HuH-7.5 (cell line): ENCODE measurements around the gene CCDC57.
"Not testable (repeated sequence)": the region's sequence is repeated elsewhere in the genome, so short reads cannot be mapped to it uniquely, and the experiment has no call there.

Experiments
- DNase-seq: peaks from one replicate; pipeline ENCODE4 v3.0.0; 2011; ENCODE audit warnings: low spot score

The CCDC57 gene

GRCh38 chr17:82212331-82213250 is at the start of gene CCDC57:
Gene CCDC57 (minus strand): TSS chr17:82212842. CDS start chr17:82201944, 10,898 bp downstream.
- peak; percentile 88 for DNase-seq

GRCh38 chr17:82262344-82262743 is 49.7 kb upstream of the CCDC57 start:
- no peak for DNase-seq

- not testable (repeated sequence) for DNase-seq
These were observed 47.6 kb upstream of the CCDC57 start for GRCh38 chr17:82259972-82260961.

GRCh38 chr17:82258555-82258954 is 45.9 kb upstream of the CCDC57 start:
- no peak for DNase-seq

- DNase-seq = no peak
These were observed 44.8 kb upstream of the CCDC57 start for GRCh38 chr17:82257473-82257872.

- DNase-seq = no peak
These were observed 43.7 kb upstream of the CCDC57 start for GRCh38 chr17:82256242-82256885.

- no peak for DNase-seq
These were observed 42.8 kb upstream of the CCDC57 start for GRCh38 chr17:82255402-82255972.

- DNase-seq = not testable (repeated sequence)
These were observed 42.1 kb upstream of the CCDC57 start for GRCh38 chr17:82254746-82255145.

- not testable (repeated sequence) for DNase-seq
These were observed 41.5 kb upstream of the CCDC57 start for GRCh38 chr17:82254096-82254495.

- no peak for DNase-seq
These were observed 40.5 kb upstream of the CCDC57 start for GRCh38 chr17:82253179-82253544.

GRCh38 chr17:82252511-82253178 is 40.0 kb upstream of the CCDC57 start:
- DNase-seq = no peak

- no peak for DNase-seq
These were observed 38.3 kb upstream of the CCDC57 start for GRCh38 chr17:82250868-82251500.

- no peak for DNase-seq
These were observed 37.4 kb upstream of the CCDC57 start for GRCh38 chr17:82249896-82250581.

GRCh38 chr17:82248815-82249674 is 36.4 kb upstream of the CCDC57 start:
- no peak for DNase-seq

- DNase-seq = no peak
These were observed 35.4 kb upstream of the CCDC57 start for GRCh38 chr17:82247856-82248671.

- DNase-seq = no peak
These were observed 34.7 kb upstream of the CCDC57 start for GRCh38 chr17:82247182-82247823.

GRCh38 chr17:82246365-82247181 is 33.9 kb upstream of the CCDC57 start:
- DNase-seq = no peak
